Measurements from ENCODE around the gene RS1.

The RS1 gene

DNA sequence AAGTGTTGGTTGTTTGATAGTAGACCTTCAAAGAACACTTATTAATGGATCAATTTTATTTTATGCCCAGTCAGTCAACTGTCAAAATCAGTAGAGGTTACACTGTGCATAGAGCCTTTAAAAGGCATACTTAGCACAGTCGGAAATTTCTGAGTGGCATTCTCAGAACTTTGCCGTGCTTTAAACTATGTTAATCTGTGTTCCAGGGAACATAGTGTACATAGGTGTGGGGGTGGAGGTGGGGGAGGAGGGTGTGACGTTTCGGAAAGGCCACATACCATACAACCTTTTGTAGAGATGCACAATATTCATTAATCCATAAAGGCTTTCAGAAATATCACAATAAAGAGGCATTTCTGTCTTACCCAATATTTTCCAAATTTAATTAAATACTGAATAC, 75.8 kb downstream of the RS1 start:
- no peak for DNase-seq

DNA sequence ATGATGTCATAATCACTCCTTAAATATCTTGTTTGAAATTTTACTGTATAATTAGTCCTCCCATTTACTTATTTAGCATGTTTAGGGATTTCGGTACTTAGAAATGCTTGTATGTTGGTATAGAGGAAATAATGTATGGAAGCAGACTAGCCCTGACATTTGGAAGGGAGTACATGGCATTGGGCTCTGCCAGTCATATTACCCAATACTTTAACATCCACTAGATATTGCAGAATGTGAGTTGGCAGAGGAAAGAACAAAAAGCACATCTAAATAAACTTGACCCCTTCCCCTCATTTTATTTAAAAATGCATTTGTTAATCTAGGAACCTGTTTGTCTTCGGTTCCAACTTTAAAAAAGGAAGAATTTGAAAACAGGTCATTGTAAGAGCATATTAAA, 77.8 kb downstream of the RS1 start:
- no peak for DNase-seq

DNA sequence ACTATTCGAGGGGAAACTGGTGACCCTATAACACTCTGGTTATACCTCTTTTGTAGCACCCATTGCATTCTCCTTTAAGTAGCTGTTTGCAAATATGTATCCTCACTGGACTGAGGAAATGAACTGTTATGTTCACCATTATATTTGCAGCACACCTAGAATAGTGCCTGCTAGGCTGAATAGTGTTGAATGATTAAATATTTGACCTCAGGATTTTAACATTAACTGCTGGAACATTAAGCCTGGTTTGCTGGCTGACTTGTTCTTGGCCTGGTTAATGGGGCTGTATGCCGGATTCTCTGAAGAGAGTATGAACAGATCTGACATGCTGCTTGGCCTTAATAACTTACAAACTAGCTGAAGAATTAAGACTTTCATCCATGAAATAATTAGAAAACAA, 80.1 kb downstream of the RS1 start:
- DNase-seq: no peak
